NOMO-1 treated with dmso at 0.1 percent for 144 hours (cell line): ENCODE results near the gene SH3D21.

Experiments used
- DNase-seq: peaks from one replicate; lab custom pipeline; 2025; ENCODE audit not compliant: unreplicated experiment; lab: John Stamatoyannopoulos, UW

Gene SH3D21

GRCh38 chr1:36306210-36306901 is at the start of gene SH3D21:
SH3D21 (plus strand) TSS chr1:36306368; CDS start chr1:36306421, 53 bp downstream.
- DNase-seq, result no peak

GRCh38 chr1:36256558-36257374 is 49.4 kb upstream of the SH3D21 start:
- DNase-seq, result no peak

GRCh38 chr1:36257375-36257767 is 48.8 kb upstream of the SH3D21 start:
- no peak for DNase-seq

- DNase-seq, result no peak
Measured at GRCh38 chr1:36258960-36259344, 47.2 kb upstream of the SH3D21 start.

- no peak for DNase-seq
Measured at GRCh38 chr1:36268981-36269380, 37.2 kb upstream of the SH3D21 start.

- no peak for DNase-seq
Measured at GRCh38 chr1:36269408-36269838, 36.7 kb upstream of the SH3D21 start.

- no peak for DNase-seq
Measured at GRCh38 chr1:36273024-36273423, 33.1 kb upstream of the SH3D21 start.

- no peak for DNase-seq
Measured at GRCh38 chr1:36274201-36274600, 32.0 kb upstream of the SH3D21 start.

GRCh38 chr1:36276688-36277087 is 29.5 kb upstream of the SH3D21 start:
- DNase-seq, result no peak

- DNase-seq, result no peak
Measured at GRCh38 chr1:36279110-36279788, 26.9 kb upstream of the SH3D21 start.

- DNase-seq, result no peak
Measured at GRCh38 chr1:36279789-36280296, 26.3 kb upstream of the SH3D21 start.

- DNase-seq, result no peak
Measured at GRCh38 chr1:36284061-36284460, 22.1 kb upstream of the SH3D21 start.

GRCh38 chr1:36284517-36284916 is 21.7 kb upstream of the SH3D21 start:
- no peak for DNase-seq

GRCh38 chr1:36285443-36286101 is 20.6 kb upstream of the SH3D21 start:
- DNase-seq, result peak; percentile 53

- no peak for DNase-seq
Measured at GRCh38 chr1:36286802-36287201, 19.4 kb upstream of the SH3D21 start.

- DNase-seq, result no peak
Measured at GRCh38 chr1:36287595-36287994, 18.6 kb upstream of the SH3D21 start.

- DNase-seq, result no peak
Measured at GRCh38 chr1:36295390-36295789, 10.8 kb upstream of the SH3D21 start.

GRCh38 chr1:36297062-36297461 is 9.1 kb upstream of the SH3D21 start:
- DNase-seq, result no peak

GRCh38 chr1:36298640-36299039 is 7.5 kb upstream of the SH3D21 start:
- DNase-seq, result no peak

GRCh38 chr1:36300526-36300925 is 5.6 kb upstream of the SH3D21 start:
- no peak for DNase-seq

GRCh38 chr1:36301220-36301619 is 4.9 kb upstream of the SH3D21 start:
- no peak for DNase-seq
